HG03520 (cell line): ENCODE data around the gene NDOR1.

ENCODE experiments used
- ATAC-seq: cut with Tn5 transposase; IDR thresholded peaks from one replicate; pipeline ENCODE4 v1.9.1; 2021; ENCODE audit warnings: mild to moderate bottlenecking, moderate library complexity; ENCODE audit not compliant: unreplicated experiment

The NDOR1 gene

DNA sequence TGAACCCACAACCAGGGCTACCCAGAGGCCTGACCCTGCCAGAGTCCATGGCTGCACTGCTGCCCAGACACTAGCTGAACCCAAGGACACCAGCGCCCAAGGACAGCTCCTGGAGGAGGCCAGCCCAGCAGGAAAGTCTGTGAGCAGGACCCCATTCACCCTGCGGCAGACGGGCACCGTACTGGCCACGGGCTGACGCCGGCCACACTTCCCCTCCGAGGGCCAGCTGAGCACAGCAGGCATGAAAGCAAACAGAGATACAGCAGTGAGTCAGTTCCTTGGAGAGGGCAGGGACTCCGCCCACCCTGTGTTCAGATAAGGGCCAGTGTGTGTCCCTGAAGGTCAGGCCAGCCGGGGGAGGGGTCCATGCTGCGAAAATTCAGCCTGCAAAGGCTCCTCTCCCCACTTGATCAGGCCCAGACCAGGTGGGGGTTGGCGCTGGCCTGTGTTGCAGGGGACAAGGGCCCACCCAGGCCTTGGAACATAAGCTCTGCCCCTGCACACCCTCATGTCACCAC, 13.3 kb downstream of the NDOR1 start:
- ATAC-seq, result no peak

DNA sequence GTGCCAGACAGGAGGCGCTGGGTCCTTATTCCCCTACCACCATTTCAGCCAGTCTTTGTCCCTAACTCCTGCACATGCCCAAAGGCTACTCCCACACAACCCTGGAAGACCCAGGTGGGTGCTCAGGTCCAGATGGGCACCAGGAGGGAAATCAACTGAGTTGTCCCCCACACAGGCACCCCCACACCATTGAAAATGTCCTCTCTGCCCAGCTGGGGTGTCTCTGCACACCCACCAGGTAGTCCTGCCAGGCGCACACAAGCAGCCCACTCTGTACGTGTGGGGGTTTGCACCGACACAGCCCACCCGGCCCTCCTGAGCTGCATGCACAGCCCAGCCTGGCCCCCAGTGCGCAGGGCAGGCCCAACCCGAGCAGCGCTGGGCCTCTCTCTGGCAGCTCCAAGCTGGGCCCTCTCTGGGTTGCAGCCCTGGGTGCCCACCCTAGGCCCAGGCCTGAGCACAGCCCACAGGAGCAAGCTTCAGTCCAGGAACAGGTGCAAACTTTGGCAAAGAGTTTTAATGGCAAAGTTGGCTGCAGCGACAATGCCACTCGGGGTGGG, 14.3 kb downstream of the NDOR1 start:
- ATAC-seq, result no peak

DNA sequence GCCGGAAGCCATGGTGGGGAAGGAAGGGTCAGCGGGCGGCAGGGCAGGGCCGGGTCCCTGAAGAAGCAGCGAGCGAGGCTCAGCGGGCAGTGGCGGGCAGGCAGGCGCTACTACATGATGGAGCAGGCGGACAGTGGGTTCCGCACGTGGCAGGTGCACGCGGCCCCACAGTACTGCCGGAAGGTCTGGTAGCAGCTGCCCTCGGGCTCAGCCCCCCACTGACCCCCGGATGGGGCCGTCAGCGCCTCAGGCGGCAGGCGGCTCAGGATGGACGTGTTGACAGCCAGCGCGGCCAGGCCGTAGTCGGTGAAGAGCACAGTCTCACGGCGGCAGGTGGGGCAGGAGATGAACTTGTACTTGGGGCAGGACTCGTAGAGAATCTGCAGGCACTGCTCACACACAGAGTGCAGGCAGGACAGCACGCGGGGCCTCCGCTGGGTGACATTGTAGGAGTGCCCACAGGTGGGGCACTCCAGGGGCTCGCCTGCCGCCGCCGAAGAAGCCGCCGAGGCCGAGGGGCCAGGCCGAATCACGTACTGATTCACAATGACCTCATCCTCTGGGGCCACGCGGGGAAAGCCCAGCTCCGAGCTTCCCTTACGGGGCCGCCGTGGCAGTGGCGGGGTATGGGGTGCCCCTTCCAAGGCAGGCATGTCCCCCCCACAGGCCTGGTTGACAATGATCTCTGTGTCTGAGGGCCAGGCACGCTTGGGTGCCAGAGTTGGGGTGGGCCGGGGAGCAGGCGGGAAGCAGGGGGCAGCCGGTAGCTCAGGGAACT, 15.0 kb downstream of the NDOR1 start:
- no peak for ATAC-seq

DNA sequence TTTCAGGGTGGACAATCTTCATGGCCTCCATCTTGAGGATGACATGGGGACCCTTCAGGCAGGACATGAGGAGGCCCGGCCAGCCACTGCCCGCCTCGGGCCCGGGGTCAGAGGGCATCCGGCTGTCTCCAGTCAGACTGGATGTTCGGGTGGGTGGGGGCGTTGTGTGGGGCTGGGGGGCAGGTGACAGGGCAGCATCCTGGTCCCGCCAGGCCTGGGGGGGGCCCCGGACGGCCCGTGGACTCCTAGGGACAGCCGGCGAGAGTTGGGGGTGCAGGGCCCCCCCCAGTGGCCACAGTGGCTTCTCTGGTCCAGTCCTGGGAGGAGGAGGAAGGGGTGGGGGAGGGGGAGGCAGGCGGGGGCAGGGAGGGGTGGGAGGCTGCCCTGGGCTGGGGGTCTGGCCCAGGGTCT, 15.6 kb downstream of the NDOR1 start:
- no peak for ATAC-seq

DNA sequence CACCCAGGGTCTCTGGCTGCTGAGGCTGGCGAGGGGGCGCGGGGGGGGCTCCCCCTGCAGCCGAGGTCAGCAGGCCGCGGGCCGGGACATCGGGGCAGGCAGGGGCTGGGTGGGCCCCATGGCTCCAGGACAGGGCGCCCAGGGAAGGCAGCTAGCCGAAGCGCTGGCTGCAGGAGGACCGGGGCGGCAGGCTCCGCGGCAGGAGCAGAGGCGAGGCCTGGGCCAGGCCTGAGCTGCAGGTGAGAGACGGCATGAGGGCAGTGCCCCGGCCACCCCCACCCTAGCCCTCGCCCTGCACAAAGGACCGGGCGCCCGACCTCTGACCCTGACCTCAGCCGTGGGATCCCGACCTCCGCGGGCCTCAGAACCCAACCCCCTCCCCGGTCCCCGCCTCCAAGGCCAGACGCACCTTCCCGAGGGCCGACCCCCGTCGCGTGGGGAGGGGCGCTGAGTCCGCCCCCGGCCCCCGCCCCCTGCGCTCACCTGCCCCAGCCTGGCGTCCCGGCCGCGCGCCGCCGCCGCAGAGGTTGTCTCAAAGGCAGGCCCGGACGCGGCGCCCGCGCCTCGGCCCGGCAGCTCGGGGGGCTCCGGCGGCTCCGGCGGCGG, 16.1 kb downstream of the NDOR1 start:
- ATAC-seq, result no peak

DNA sequence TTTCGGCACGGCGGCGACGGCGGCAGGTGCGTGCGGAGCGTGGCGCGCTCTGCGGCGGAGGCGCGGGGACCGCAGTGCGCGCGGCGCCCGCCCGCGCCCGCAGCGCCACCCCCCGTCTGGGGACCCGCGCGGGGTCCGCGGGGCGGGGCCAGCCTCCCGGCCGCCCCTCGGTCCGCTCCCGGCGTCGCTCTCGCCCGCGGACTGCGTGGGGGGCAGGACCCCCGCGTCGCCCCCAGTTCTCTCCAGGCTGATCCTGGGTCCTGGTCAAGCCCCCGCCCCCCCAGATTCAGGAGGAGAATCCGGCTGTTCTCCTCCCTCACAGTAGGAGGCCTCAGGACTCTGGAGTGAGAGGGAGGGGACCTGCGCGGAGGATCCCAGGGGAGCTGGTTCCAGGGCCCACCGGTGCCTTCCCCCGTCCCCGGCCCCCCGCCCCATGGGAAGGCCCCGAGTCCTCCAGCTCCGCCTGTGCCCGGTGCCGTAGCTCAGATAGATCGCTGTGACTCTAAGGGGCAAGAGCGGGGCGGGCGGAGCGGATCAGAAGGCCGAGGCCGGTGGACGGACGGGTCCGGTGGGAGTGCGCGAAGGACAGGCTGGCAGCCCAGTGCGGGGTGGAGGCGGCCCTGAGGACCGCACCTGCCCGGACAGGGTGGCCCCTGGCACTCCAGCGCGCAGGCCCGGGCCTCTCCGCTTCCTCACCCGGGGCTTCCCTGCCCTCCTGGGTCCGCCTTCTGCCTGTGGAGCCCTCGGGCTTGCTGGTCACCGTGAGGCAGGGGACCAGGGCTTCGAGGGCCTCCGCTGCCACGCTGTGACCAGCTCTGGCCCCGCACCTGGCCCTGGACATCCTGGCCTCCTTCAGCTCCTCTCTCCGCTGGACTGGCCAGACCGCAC, 16.9 kb downstream of the NDOR1 start, which contains the start of gene RNF208:
TSS of gene RNF208 (minus strand) at position 51 of the 888 bp plus-strand sequence. CDS start 1,028 bp downstream, outside the sequence.
- ATAC-seq, result no peak

DNA sequence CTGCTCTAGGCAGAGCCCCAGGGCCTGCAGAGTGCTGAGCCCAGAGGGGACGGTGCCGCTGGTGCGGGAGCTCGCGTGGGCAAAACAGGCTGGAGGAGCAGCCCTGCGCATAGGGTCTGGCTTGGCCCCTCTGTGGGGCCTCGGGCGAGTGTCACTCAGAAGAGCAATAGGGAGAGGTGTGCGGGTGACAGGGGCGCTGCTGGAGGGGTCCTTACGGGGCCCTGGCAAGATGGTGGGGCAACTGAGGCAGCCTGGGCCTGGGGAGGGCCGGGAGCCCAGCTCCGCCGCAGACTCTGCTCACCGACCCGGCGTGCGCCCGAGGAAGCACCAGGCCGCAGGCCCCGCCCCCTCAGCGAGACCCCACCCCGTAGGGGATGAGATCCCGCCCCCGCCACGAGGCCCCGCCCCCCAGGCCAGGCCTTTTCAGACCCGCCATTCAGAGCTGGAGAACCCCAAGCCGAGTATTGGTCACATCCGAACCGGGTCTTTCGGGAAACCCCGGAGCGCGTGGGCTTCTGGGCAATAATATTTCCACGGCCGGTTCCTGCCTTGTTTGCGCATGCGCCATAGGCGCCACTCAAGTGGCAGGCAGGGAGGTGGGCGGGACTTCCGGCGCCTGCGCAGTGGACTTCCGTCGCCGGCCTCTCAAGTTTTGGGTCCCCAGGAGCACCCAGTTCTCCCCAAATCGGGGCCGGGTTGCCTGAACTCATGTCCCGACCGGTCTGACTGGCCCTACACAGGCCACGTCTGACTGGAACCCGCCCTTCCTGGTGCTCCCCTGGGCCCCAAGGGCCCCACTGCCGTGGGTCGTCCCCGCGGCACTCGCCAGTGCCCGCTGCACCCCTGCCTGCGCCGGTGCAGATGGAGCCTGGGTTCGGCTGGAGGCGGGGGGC, 17.8 kb downstream of the NDOR1 start:
- ATAC-seq, result peak; percentile 71

DNA sequence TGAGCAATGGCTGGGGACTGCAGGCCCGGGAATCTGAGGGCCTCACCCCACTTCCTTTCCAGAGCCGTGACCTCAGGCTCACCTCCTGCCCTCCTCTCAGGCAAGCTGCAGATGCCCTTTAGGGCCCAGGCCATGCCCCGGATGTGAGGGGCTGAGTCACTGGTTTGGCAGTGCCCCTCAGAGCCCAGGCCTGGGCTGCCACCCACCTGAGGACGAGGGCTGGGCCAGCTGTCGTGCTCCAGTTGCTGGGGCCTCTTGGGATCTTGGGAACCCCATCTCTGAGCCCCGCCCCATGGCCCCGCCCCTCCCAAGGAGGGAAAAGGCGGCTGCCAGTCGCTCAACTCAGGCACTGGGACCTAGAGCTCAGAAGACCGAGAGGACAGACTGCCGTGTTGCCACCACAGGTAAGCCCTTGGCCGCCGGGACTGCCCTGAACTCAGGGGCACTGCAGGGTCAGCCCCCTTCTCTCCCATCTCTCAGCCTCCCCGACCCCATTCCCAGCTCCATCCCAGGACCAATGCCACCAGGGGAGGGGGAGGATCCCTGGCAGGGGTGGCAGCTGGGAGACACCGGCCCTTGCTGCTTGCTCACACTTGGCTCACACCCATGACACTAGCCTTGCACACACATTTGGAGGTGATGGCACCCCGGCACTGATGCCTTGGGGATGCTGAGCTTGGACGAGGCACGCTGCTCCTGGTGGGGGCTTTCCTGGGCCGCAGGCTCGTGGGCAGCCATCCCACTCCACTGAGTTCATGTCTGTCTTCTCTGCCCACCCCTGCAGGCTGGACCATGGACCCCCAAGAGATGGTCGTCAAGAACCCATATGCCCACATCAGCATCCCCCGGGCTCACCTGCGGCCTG, 19.6 kb downstream of the NDOR1 start, which contains the start of gene CYSRT1:
TSS of gene CYSRT1 (plus strand) at position 345 of the 865 bp plus-strand sequence. CDS start at position 793, 448 bp downstream.
- no peak for ATAC-seq

DNA sequence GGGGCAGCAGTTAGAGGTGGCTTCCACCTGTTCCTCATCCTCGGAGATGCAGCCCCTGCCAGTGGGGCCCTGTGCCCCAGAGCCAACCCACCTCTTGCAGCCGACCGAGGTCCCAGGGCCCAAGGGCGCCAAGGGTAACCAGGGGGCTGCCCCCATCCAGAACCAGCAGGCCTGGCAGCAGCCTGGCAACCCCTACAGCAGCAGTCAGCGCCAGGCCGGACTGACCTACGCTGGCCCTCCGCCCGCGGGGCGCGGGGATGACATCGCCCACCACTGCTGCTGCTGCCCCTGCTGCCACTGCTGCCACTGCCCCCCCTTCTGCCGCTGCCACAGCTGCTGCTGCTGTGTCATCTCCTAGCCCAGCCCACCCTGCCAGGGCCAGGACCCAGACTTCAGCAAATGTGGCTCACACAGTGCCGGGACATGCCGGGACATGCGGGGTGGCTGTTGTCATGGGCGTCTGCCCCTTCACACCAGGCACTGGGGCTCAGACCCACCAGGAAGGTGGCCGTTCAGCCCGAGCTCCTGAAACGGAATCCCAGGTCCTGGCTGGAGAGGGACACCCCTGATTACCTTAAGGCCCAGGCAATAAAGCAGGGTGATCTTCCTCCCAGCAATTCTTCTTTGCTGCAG, 20.3 kb downstream of the NDOR1 start:
- ATAC-seq, result no peak

DNA sequence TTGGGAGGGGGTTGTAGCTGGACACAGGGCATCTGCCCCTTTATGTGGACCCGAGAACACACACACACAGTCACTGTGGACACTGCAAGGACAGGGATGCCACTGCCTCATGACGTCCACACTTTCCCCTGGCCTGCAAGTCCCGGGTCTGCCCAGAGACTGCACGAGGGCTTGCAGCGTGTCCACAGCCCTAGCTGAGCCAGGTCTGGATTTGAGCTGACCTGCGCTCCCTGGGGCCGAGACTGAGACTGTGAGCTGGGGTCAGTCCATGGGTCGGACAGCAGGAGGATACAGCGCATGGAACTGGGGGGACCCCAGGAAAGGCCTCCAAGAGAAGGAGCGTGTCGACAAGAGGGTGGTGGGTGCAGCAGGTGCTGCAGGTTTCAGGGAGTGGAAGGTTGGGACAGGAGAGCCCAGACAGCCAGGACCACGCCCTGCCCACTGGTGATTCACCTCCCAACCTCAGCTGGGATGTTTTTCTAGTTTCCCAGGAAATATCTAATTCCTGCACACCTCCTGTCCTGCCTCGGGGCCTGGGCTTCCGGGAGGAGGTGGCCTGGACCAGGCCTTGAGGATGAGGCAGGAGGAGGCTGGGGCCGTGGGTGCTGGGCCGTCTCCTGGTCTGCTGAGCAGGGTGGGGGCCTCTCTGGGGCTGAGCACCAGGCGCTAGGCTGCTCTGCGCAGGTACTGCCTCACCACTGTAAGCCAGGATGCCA, 21.0 kb downstream of the NDOR1 start:
- ATAC-seq, result no peak

DNA sequence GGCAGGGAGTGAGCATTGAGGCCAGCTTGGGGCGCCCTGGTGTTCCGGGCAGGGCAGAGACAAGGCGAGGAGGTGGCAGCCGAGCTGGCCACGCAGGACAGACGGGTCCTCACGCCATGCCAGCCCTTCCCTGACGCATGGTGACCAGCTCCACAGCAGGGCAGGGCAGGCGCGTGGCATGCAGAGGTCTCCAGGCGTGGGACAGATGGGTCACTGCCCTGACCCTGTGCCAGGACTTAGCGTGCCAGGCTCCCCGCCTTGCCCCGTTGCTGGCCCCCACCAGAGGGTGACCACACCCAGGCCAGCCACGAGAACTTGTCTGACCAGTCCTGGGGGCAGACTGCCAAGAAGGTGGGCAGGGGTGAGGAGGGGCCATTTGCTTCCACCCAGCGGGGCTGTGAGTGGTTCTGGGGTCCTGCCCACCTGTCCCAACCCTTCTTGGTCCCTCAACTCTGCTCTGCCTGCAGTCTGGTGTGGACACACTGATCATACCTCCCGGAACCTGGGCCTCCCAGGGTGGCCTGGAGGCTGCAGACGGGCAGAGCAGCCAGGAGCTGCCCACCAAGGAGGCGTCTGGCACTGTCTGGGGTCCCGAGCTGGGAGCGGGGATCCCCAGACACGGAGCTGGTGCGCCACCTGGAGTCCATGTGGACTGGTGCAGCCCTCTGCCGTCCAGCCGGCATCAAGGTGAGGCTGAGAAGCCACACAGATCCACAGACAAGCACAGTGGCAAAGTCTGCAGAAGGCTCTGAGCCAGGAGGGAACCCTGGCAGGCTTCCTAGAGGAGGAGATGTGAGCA, 21.8 kb downstream of the NDOR1 start, which contains the start of gene RNF224:
TSS of gene RNF224 (plus strand) at position 449 of the 799 bp plus-strand sequence. CDS start 834 bp downstream, outside the sequence.
- ATAC-seq, result no peak

DNA sequence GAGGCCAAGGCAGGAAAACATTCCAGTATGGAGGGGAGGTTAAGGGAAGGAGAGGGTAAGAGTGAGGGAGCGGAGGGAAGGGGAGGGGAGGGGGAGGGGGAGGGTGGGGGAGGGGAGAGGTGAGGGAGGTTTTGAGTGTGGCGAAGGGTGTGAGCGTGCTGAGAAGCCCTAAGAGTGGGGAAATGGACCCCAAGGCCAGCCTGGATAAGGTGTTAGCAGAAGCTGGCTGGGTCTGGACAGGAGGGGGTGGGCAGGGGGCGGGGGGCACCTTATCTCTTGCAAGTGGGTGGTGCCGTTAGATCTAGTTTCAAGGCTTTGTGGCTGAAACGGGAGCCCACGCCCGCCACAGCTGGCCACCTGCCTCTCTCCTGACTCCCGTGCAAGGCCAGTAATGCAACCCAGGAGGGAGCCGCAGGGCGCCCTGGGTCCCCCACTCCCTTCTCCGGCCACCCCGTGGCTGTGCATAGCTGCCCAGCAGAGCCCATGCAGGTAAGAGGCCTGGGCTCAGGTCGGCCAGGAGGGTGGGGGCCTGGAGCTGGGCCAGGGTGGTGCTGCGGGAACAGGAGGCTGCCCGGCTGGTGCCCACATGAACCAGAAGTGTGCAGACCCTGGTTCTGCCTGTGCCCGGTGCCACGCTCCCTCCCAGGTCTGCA, 22.5 kb downstream of the NDOR1 start:
- no peak for ATAC-seq

DNA sequence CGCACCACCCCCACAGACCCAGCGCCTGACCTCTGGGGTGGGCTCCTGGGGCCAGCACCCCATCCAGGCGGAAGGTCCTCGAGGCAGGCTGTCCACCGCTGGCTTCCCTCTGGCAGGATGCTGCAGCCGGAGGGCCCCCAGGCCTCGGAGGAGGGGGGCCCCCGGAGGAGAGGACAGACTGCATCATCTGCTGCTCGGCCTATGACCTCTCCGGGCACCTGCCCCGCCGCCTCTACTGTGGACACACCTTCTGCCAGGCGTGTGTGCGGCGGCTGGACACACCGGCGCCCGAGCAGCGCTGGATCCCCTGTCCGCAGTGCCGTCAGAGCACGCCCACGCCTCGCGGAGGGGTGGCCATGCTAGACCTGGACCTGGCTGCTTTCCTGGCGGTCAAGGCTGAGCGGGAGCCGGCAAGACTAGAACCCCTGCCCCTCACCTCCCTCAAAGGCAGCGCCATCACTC, 23.0 kb downstream of the NDOR1 start:
- no peak for ATAC-seq

DNA sequence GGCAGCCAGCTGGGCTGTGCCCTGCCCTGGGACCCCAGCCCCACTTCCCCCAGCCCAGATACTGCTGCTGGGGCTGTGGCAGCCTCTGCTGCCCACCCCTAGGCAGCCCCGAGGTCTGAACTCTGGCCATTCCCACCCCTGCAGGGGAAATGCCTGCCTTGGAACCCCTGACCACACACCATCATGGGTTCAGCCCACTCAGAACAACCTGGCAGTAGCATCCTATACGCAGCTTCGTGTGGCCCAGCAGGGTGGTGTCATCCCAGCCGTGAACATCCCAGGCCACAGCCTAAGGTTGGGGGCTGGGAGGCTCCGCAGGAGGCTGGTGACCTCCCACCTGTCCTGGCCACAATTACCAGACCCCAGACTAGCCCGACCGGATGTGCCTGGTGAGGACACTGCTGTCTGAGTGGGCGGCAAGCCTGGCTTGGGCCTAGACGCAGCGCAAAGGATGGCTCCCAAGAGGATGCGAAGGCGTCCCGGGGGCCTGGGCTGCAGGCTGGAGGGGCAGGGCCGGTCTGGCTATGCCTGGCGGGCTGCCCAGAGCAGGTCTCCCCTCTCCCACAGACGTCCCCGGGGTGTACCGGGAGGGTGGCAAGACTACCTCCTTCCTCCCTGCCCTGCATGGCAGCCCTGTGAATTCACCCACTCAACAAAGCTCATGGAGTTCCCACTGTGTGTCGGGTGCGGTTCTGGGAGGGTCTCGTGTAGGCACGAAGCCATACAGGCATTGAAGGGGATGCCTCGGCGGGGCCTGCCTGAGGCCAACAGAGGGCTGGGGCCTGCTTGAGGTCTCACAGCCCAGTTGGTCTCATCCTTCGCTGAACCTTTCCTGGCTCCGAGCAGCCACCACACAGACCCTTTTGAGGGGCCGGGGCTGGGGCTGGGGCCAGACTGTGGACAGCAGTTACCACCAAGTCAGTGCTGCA, 23.7 kb downstream of the NDOR1 start:
- no peak for ATAC-seq
